Stimulated activated CD8-positive, alpha-beta memory T cell treated with anti-CD3 and anti-CD28 coated beads, Interleukin-12 subunit alpha, Interleukin-12 subunit beta, amount 100 ng/mL, for 24 hours (primary cell): ENCODE data around the gene KRT74.

Source experiments
- DNase-seq: peaks from one replicate; pipeline ENCODE4 v3.0.0-alpha.2; 2020; ENCODE audit errors: extremely low read depth

KRT74 gene

GRCh38 chr12:52521175-52521567 lies 52.5 kb downstream of the KRT74 start:
- DNase-seq, result no peak

GRCh38 chr12:52519826-52520662 lies 53.6 kb downstream of the KRT74 start, which contains the start of gene KRT5:
TSS of gene KRT5 (minus strand) at chr12:52520394. CDS start at chr12:52520296, 98 bp downstream.
- DNase-seq, result no peak

- no peak for DNase-seq
Measured at GRCh38 chr12:52519387-52519703, 54.3 kb downstream of the KRT74 start.

GRCh38 chr12:52518574-52519386 lies 54.9 kb downstream of the KRT74 start:
- no peak for DNase-seq

- DNase-seq, result no peak
Measured at GRCh38 chr12:52517888-52518287, 55.8 kb downstream of the KRT74 start.

GRCh38 chr12:52517005-52517835 lies 56.4 kb downstream of the KRT74 start:
- DNase-seq, result no peak

GRCh38 chr12:52515927-52516831 lies 57.5 kb downstream of the KRT74 start:
- DNase-seq, result no peak
